OCI-LY3 (cell line): Measurements from ENCODE around the gene PTPRU.

ENCODE experiments used
- H2AFZ ChIP-seq: fragments of 200-600, 300-600 bp; shearing (Covaris generic); 2 replicates; pipeline ENCODE4 v1.6.0; 2014; ENCODE audit warnings: antibody characterized with exemption, low read depth, low read length
- H3K27ac ChIP-seq: fragments of 200-600, 300-600 bp; sonication (generic); 2 replicates; pipeline ENCODE4 v1.5.1; 2014; ENCODE audit warnings: mild to moderate bottlenecking, low read length, moderate library complexity, mixed read lengths
- H3K27me3 ChIP-seq: fragments of 200-600, 300-600 bp; sonication (generic); 2 replicates; pipeline ENCODE4 v1.6.1; 2014; ENCODE audit warnings: low read depth, low read length, mixed read lengths
- H3K36me3 ChIP-seq: fragments of 200-600, 300-600 bp; sonication (generic); replicated peaks from 2 replicates; pipeline ENCODE3; 2014; ENCODE audit warnings: low read depth, low read length, mixed read lengths
- H3K4me1 ChIP-seq: fragments of 300-600, 200-600 bp; sonication (generic); 2 replicates; pipeline ENCODE4 v1.6.1; 2014; ENCODE audit warnings: low read length, mixed read lengths
- H3K4me2 ChIP-seq: fragments of 200-600, 300-600 bp; sonication (generic); 2 replicates; pipeline ENCODE4 v1.6.1; 2014; ENCODE audit warnings: low read length, mixed read lengths
- H3K4me3 ChIP-seq: fragments of 300-600, 200-600 bp; sonication (generic); 2 replicates; pipeline ENCODE4 v1.5.1; 2014; ENCODE audit warnings: antibody characterized with exemption, mild to moderate bottlenecking, low read length, moderate library complexity
- H3K79me2 ChIP-seq: fragments of 300-600, 200-600 bp; shearing (Covaris generic); 2 replicates; pipeline ENCODE4 v1.6.1; 2014; ENCODE audit warnings: mild to moderate bottlenecking, low read length, mixed read lengths
- H3K9ac ChIP-seq: fragments of 300-600, 200-600 bp; shearing (Covaris generic); 2 replicates; pipeline ENCODE4 v1.6.0; 2014; ENCODE audit warnings: mild to moderate bottlenecking, low read length, moderate library complexity
- H3K9me3 ChIP-seq: fragments of 200-600, 300-600 bp; shearing (Covaris generic); 2 replicates; pipeline ENCODE4 v1.6.1; 2014; ENCODE audit warnings: low read length, mixed read lengths; ENCODE audit not compliant: insufficient read depth
- H4K20me1 ChIP-seq: fragments of 200-600, 300-600 bp; sonication (generic); 2 replicates; pipeline ENCODE4 v1.6.1; 2016; ENCODE audit warnings: low read length, mixed read lengths; ENCODE audit not compliant: insufficient read depth
- EZH2phosphoT487 ChIP-seq: fragments of 200-600 bp; shearing (Covaris generic); IDR thresholded peaks from 2 replicates; pipeline ENCODE4 v1.6.1; 2018; ENCODE audit warnings: antibody characterized with exemption, mixed run types, low read depth
- TF ChIP-seq, protein P1 (sequence below): fragments of 200-600, 300-600 bp; sonication (generic); IDR thresholded peaks from 2 replicates; pipeline ENCODE4 v1.5.1; 2014; ENCODE audit warnings: antibody characterized with exemption, low read length, low read depth

PTPRU gene

DNA sequence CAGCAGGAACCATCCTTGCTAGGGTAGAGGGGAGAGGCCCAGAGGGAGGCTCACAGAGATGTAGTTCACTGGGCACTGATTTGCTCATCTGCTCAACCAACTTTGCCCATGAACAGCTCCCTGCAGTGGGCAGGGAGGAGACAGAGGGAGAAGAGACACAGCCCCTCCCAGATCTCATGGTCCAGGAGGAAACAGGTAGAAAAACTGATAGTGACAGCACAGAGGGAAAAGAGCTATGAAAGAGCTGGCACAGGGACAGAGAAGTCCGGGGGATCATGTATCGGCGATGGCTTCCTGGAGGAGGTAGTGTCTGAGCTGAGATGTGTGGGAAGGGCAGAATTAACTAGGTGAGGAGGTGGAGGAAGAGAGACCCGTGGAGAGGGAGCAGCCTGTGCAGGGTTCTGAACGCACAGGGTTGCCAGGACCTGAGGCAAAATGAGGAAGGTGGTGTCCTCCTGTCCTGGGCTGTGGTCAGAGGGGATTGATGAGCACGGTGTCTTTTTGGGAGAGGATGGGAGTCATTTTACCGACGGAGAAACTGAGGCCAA lies 85.9 kb downstream of the PTPRU start:
- TF ChIP-seq, protein P1, sequence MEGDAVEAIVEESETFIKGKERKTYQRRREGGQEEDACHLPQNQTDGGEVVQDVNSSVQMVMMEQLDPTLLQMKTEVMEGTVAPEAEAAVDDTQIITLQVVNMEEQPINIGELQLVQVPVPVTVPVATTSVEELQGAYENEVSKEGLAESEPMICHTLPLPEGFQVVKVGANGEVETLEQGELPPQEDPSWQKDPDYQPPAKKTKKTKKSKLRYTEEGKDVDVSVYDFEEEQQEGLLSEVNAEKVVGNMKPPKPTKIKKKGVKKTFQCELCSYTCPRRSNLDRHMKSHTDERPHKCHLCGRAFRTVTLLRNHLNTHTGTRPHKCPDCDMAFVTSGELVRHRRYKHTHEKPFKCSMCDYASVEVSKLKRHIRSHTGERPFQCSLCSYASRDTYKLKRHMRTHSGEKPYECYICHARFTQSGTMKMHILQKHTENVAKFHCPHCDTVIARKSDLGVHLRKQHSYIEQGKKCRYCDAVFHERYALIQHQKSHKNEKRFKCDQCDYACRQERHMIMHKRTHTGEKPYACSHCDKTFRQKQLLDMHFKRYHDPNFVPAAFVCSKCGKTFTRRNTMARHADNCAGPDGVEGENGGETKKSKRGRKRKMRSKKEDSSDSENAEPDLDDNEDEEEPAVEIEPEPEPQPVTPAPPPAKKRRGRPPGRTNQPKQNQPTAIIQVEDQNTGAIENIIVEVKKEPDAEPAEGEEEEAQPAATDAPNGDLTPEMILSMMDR = no peak
- no peak for TF ChIP-seq EZH2phosphoT487
- no peak overlapping the region for H3K9ac ChIP-seq
- H3K79me2 ChIP-seq = no peaks in the 10 kb centered on the region

DNA sequence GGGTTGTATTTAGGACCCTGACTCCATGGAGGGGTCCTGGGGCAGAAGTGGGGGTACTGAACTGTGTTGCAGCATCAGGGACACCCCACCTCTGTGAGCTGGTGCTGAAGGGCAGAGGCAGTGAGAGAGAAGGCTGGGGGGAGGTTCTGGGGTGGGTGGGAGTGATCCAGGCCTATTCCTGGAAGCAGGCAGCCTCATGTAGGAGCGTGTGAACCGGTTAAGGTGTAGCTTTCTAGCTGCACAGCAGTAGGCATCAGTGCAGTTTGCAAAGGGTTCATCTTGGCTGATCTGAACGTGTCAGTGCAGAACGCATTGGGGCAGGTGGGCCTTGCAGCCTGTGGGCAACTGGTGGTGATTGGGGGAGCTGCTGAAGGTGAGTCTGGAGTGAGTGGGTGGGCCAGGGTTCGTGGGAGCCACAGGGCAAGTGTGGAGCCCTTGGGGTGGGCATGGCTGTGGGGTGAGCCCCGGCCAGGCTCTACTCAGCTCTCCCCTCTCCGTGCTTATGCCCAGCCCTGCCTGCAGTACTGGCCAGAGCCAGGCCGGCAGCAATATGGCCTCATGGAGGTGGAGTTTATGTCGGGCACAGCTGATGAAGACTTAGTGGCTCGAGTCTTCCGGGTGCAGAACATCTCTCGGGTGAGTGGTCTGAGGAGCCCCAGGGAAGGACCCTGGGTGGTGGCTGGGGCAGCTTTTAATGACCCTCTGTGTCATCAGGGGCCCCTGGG lies 86.7 kb downstream of the PTPRU start:
- Histone ChIP-seq H3K9me3 (no peaks in the 10 kb centered on the region), H3K36me3 (no peaks in the 10 kb centered on the region), H3K4me3 (no peak overlapping the region), H3K79me2 (no peaks in the 10 kb centered on the region), H3K27me3 (no peaks in the 10 kb centered on the region), H3K27ac (no peak overlapping the region), H2AFZ (no peak overlapping the region), H4K20me1 (no peaks in the 10 kb centered on the region), H3K9ac (no peak overlapping the region), H3K4me2 (no peak overlapping the region), H3K4me1 (no peaks in the 10 kb centered on the region)
- TF ChIP-seq EZH2phosphoT487 = no peak
- TF ChIP-seq, protein P1 = no peak

More for the DNA sequence above, 85.9 kb downstream of the PTPRU start:
- Histone ChIP-seq H3K27me3 (no peaks in the 10 kb centered on the region), H3K36me3 (no peaks in the 10 kb centered on the region), H3K4me1 (no peaks in the 10 kb centered on the region), H3K9me3 (no peaks in the 10 kb centered on the region), H3K4me3 (no peak overlapping the region), H4K20me1 (no peaks in the 10 kb centered on the region), H2AFZ (no peak overlapping the region), H3K27ac (no peak overlapping the region), H3K4me2 (no peak overlapping the region)

DNA sequence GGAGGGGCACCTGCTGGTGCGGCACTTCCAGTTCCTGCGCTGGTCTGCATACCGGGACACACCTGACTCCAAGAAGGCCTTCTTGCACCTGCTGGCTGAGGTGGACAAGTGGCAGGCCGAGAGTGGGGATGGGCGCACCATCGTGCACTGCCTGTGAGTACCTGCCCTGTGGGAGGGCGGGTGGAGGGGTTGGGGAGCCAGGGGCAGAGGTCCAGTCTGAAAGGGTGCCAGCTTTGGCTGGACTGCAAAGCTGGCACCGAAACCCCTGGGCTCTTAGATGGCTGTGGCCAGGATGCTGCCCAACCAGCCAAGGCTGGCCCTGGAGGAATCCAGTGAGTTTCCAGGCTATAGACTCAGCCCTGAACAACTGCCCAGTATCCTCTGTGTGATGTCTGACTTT lies 87.3 kb downstream of the PTPRU start:
- H3K4me1 ChIP-seq = no peaks in the 10 kb centered on the region
- H3K9ac ChIP-seq = no peak overlapping the region
- no peaks in the 10 kb centered on the region for H3K9me3 ChIP-seq
- no peaks in the 10 kb centered on the region for H3K36me3 ChIP-seq
- no peak overlapping the region for H2AFZ ChIP-seq
- no peak overlapping the region for H3K4me3 ChIP-seq
- H4K20me1 ChIP-seq = no peaks in the 10 kb centered on the region
- H3K27ac ChIP-seq = no peak overlapping the region
- H3K27me3 ChIP-seq = no peaks in the 10 kb centered on the region
- H3K4me2 ChIP-seq = no peak overlapping the region
- no peak for TF ChIP-seq EZH2phosphoT487
- TF ChIP-seq, protein P1 = no peak
- no peaks in the 10 kb centered on the region for H3K79me2 ChIP-seq

DNA sequence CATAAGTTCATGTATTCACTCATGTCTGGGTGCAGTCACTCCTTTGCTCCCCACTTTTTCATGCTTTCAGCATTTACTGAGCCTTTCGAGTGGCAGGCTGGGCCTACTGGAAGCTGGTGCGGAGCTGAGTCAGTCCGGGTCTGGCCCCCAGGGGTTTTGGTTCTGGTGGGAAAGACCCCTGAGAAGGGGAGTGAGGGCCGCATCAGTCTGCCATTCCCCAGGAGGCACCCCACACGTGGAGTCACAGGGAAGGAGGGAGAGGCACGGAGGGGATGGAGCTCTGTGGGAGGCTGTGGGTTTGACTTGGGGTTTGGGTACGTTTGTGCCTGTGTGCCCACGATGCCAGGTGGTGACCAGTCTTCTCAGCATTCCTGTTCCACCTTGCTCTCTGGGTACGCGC lies 87.9 kb downstream of the PTPRU start:
- no peaks in the 10 kb centered on the region for H3K79me2 ChIP-seq
- no peaks in the 10 kb centered on the region for H3K27me3 ChIP-seq
- H3K4me2 ChIP-seq = no peak overlapping the region
- no peak overlapping the region for H2AFZ ChIP-seq
- H3K9ac ChIP-seq = no peak overlapping the region
- no peaks in the 10 kb centered on the region for H3K4me1 ChIP-seq
- H3K27ac ChIP-seq = no peak overlapping the region
- H3K4me3 ChIP-seq = no peak overlapping the region
- H4K20me1 ChIP-seq = no peaks in the 10 kb centered on the region
- no peak for TF ChIP-seq EZH2phosphoT487
- TF ChIP-seq, protein P1 = no peak
- no peaks in the 10 kb centered on the region for H3K36me3 ChIP-seq
- H3K9me3 ChIP-seq = no peaks in the 10 kb centered on the region
